Mammary epithelial cell (primary cell): ENCODE data around the gene COL23A1.

Experiments
- EZH2 ChIP-seq: IDR thresholded peaks from 2 replicates; pipeline ENCODE4 v1.6.1; 2012; ENCODE audit warnings: low read length, inconsistent platforms, borderline replicate concordance
- TF ChIP-seq, protein P1 (sequence below), 2 donors: IDR thresholded peaks in 1 of 2; conservative IDR thresholded peaks in 1 of 2; 2 replicates each; pipeline ENCODE4 v1.5.1; 2011 to 2012; ENCODE audit warnings: inconsistent platforms in 2 of 2, low read length in 2 of 2, mild to moderate bottlenecking in 2 of 2, control low read depth in 1 of 2, low read depth in 1 of 2; ENCODE audit not compliant: insufficient read depth in 1 of 2; ENCODE audit errors: extremely low read depth in 1 of 2

DNA sequence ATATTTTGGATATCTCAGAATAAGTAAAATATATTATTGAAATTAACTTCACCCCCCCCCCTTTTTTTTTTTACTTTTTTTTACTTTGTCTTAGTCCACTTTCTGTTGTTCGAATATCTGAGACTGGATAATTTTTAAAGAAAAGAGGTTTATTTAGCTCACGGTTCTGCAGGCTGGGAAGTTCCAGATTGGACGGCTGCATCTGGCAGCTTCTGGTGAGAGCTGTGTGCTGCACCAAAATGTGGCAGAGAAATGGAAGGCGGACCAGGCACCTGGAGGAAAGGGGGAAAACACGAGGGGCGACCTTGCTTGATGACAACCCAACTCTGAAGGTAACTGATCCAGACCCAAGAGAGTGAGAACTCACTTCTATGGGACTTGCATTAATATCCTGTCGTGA is 397.4 kb downstream of the COL23A1 start:
- TF ChIP-seq, protein P1, sequence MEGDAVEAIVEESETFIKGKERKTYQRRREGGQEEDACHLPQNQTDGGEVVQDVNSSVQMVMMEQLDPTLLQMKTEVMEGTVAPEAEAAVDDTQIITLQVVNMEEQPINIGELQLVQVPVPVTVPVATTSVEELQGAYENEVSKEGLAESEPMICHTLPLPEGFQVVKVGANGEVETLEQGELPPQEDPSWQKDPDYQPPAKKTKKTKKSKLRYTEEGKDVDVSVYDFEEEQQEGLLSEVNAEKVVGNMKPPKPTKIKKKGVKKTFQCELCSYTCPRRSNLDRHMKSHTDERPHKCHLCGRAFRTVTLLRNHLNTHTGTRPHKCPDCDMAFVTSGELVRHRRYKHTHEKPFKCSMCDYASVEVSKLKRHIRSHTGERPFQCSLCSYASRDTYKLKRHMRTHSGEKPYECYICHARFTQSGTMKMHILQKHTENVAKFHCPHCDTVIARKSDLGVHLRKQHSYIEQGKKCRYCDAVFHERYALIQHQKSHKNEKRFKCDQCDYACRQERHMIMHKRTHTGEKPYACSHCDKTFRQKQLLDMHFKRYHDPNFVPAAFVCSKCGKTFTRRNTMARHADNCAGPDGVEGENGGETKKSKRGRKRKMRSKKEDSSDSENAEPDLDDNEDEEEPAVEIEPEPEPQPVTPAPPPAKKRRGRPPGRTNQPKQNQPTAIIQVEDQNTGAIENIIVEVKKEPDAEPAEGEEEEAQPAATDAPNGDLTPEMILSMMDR (conservative IDR thresholded peaks at IDR 0.05 in 1 of 2, IDR thresholded peaks at IDR 0.05 in 1 of 2; ENCODE audit: extremely low read depth in 1 of 2, insufficient read depth in 1 of 2, low read depth in 1 of 2, low read length in 2 of 2): no peak
- TF ChIP-seq EZH2: no peak
